GM19463 (cell line): ENCODE results near the gene RNASE11.
"Not testable (repeated sequence)": the region's sequence is repeated elsewhere in the genome, so short reads cannot be mapped to it uniquely, and the experiment has no call there.

Experiments used
- ATAC-seq: cut with Tn5 transposase; IDR thresholded peaks from one replicate; pipeline ENCODE4 v1.9.1; 2021; ENCODE audit warnings: mild to moderate bottlenecking, moderate library complexity; ENCODE audit not compliant: unreplicated experiment

The RNASE11 gene

DNA sequence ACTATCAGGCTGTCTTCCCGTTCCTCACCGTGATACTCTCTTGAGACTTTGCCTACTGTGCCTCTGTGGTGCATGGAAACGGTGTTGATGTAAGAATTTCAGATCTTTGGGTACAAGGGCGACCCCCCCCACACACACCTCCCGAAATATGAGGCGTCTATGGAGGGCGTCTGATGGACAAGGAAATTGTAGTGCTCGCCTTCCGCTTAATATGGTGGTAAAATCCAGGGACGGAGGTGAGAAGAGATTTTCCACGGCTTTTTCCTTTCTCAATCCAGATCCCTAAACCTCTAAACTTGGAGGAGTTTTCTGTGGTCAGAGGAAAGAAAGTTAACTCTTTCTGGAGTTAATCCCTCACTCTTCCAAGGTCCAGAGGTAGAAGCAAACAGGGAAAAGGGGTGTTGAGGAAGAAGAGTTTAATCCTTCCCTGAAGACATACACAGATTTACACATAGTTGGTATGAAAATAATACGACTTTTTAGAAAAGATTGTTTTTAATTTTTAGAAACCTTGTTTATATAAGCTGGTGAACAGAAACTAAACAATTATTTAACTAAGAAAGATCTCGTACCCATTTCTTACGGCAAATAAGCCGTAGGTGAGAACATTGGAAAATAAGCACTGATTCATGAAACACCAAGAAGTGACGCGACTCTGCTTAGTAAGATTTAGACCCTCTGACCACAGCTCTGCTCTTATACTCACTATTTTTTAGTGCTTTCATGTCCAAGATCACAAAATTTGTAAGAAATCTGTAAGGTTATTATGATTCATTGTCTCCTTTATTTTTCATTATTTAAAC is 26.4 kb upstream of the RNASE11 start:
- ATAC-seq, result no peak

- ATAC-seq, result peak; percentile 64
Measured at GRCh38 chr14:20613094-20614037, 25.6 kb upstream of the RNASE11 start.

- no peak for ATAC-seq
Measured at GRCh38 chr14:20612403-20612802, 24.6 kb upstream of the RNASE11 start.

DNA sequence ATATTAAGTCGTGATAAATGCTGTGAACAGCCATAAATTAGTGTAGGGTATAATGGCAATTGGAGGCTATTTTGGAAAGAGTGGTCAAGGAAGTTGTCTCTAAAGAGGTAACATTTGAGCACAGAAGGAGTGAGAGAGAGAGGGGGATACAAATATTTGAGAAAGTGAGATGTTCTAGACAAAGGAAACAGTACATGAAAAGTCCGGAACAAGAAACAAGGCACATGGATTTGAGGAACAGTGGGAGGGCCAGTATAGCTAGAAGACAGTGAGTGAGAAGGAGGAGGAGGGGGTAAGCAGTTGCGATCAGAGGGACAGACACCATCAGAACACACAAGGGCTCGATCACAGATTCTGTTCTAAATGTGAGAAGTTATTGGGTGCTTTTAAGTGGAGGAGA is 23.5 kb upstream of the RNASE11 start:
- ATAC-seq, result no peak

DNA sequence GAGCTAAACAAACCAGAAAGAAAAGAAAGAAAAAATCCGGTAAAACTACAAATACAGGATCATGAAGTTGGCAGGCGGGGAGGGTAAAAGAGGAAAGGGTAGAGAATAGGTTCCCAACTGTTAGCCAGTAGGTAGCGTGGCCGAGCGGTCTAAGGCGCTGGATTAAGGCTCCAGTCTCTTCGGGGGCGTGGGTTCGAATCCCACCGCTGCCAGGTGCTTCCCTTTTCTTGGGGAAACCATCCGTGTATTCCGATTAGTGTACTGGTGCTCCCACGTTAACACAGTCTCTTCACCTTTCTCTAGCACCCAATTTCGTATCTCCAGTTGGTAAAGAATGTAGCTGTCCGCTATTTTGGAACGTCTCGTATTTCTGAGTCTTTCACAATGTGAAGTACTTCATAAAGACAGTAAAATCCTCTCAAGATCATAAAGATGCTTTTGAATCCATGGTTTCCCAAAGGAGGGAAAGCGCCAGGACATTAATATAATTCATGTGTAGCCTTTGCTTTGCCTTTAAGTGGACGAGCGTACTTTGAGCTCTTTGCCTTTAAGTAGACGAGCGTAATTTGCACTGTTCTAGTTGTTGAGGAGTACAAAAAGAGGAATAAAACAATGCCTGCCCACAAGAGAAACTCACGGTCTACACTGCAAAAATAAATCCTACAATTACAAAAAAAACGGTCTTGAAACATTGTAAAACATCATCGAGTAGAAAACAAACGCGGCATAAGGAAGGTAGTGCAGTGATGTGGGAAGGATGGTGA is 22.4 kb upstream of the RNASE11 start:
- ATAC-seq, result peak; percentile 20

DNA sequence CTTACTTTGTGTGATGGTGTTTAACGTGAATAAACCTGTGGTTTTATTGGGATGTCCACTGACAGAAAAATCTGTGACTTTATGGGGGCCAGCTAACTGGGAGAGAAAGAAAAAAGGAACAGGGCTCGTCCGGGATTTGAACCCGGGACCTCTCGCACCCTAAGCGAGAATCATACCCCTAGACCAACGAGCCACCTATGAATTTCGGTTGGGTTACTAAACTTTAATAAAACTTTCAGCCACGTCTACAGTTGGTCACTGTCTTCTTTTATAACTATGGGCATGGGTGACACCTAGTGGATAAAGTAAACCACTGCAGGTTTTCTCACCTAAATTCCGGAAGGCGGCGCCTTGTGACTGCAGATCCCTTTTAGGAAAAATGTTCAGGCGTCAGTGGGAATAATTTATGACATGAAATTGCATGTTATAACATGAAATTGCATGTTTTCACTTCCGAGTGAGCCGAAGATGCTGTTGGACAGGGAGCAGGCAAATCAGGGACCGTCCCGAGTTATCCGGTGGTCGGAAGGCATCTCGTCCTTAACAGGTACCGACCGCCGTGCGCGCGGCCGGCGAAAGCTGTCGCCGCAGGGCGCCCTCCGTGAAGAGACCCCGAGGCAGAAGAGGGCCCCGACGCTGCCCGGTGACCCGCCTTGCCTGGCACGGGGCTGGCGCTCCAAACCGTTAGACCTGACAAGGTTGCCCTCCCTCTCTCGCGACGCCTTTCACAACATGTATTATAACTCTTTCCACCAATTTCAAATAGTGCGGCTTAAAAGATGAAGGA is 21.6 kb upstream of the RNASE11 start:
- ATAC-seq, result no peak

- ATAC-seq, result no peak
Measured at GRCh38 chr14:20608383-20609110, 20.7 kb upstream of the RNASE11 start.

DNA sequence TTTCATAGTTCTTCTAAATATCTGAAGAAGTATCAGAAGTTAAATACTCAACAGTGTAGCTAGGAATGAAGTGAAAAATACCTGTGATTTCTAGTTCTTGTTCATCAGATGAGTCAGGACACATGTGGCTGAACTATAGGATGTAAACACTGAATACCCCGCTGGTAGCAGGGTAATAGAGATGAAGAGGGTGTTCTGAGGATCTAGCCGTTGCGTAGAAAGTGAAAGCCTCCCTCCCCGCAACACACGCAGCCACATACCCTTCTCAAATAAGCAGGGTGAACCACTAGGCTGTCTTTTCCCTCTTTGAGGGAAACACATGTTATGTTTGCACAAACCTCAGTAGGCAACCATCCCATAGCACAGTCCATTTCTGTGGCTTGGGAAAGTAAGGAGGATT is 19.8 kb upstream of the RNASE11 start:
- no peak for ATAC-seq

DNA sequence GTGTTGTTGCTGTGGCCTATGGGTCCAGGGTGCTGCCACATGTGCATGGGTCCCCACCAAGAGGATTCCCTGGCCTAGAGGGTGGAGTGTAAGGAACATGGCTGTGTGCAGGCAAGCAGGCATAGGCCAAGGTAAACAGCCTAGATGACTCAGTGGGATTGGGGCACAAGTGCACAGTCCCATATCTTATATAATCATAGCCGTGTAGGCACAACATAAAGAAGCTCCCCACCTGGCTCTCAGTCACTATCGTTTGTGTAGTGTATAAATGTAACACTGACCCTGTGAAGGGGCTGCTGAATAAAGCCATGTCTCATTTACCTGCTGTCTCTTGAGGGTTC is 19.1 kb upstream of the RNASE11 start:
- ATAC-seq, result no peak

DNA sequence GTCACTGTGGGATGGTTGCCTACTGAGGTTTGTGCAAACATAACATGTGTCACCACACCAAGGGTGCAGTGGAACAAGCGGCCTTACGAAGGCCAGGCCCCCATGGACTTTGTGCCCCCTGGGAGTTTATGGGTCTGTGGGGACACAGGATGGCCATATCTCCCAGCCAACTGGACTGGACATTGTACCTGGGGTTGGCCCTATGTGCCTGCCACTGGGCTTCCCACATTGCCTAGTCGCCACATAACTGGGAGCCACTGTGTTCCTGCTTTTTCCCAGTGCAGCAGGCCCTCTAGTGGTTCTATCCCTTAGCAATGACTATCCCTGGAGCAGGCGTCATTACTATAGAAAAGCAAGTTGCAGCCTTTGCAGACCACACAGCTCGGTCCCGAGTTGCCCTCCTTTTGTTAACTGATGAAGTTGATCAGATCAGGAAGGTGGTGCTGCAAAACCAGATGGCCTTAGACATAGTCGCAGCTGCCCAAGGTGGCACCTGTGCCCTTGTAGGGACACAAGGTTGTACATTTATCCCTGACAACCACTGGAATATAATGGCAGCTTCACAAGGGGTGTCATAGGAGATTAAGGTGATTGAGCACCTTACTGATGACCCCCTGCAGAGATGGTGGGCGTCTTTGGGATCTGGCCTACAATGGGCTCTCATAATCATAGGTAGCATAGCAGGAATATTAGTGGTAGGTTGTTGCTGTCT is 18.5 kb upstream of the RNASE11 start:
- no peak for ATAC-seq

GRCh38 chr14:20603813-20604690 is 16.3 kb upstream of the RNASE11 start:
- no peak for ATAC-seq

GRCh38 chr14:20602583-20602982 is 14.8 kb upstream of the RNASE11 start:
- no peak for ATAC-seq

GRCh38 chr14:20601522-20601921 is 13.7 kb upstream of the RNASE11 start:
- no peak for ATAC-seq

DNA sequence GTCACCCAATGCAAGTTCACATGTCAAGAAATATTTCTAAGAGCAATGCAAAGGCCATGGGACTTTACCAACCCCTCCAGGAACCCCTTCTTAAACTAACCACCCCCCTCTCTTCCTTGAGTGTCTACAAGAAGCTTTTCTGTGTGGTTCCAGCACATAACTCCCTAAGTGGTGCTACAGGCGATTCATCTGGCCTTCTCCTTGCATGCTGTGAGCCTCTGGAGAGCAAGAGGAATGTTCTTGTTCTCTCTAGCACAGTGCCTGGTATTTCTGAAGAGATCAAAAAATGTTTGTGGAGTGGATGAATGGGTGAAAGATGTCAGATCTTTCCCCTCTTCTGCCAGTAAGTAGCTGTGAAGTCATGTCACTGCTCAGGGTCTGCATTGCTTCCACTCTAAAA is 9.3 kb upstream of the RNASE11 start:
- no peak for ATAC-seq

- not testable (repeated sequence) for ATAC-seq
Measured at GRCh38 chr14:20595726-20596125, 7.9 kb upstream of the RNASE11 start.

GRCh38 chr14:20592574-20592973 is 4.8 kb upstream of the RNASE11 start:
- no peak for ATAC-seq

GRCh38 chr14:20591235-20591634 is 3.4 kb upstream of the RNASE11 start, which contains the start of gene RNASE12:
RNASE12 (minus strand) TSS chr14:20591376; CDS start chr14:20590723, 653 bp downstream.
- ATAC-seq, result no peak

GRCh38 chr14:20583908-20584307 is 3.9 kb downstream of the RNASE11 start:
- no peak for ATAC-seq
